GM19463 (cell line): ENCODE data around the gene GDI2.
A peak's percentile ranks its signal among the peaks of the same experiment; 100 is the strongest.
"Not testable (repeated sequence)": the region's sequence is repeated elsewhere in the genome, so short reads cannot be mapped to it uniquely, and the experiment has no call there.

Source experiments
- ATAC-seq: cut with Tn5 transposase; IDR thresholded peaks from one replicate; pipeline ENCODE4 v1.9.1; 2021; ENCODE audit warnings: mild to moderate bottlenecking, moderate library complexity; ENCODE audit not compliant: unreplicated experiment

Gene GDI2

GRCh38 chr10:5828725-5829124, 15.5 kb upstream of the GDI2 start:
- no peak for ATAC-seq

GRCh38 chr10:5827841-5828240, 14.6 kb upstream of the GDI2 start:
- ATAC-seq, result no peak

- ATAC-seq, result not testable (repeated sequence)
Measured at GRCh38 chr10:5826511-5826910, 13.3 kb upstream of the GDI2 start.

GRCh38 chr10:5818894-5819293, 5.7 kb upstream of the GDI2 start:
- peak; percentile 31 for ATAC-seq

- ATAC-seq, result no peak
Measured at GRCh38 chr10:5818048-5818331, 4.8 kb upstream of the GDI2 start.

GRCh38 chr10:5817322-5818047, 4.3 kb upstream of the GDI2 start:
- no peak for ATAC-seq

GRCh38 chr10:5816170-5816569, 2.9 kb upstream of the GDI2 start:
- ATAC-seq, result no peak

GRCh38 chr10:5814110-5815107, 1.2 kb upstream of the GDI2 start:
- ATAC-seq, result peak; percentile 9

GRCh38 chr10:5813091-5813340, 218 bp downstream of the GDI2 start:
- ATAC-seq, result peak; percentile 24

GRCh38 chr10:5812283-5813090, 747 bp downstream of the GDI2 start:
- peak; percentile 22 for ATAC-seq

GRCh38 chr10:5811387-5811821, 1.8 kb downstream of the GDI2 start:
- no peak for ATAC-seq

GRCh38 chr10:5810225-5810624, 3.0 kb downstream of the GDI2 start:
- no peak for ATAC-seq

GRCh38 chr10:5809527-5810154, 3.6 kb downstream of the GDI2 start:
- no peak for ATAC-seq

GRCh38 chr10:5808783-5809392, 4.3 kb downstream of the GDI2 start:
- not testable (repeated sequence) for ATAC-seq

- ATAC-seq, result no peak
Measured at GRCh38 chr10:5806745-5807144, 6.5 kb downstream of the GDI2 start.

- no peak for ATAC-seq
Measured at GRCh38 chr10:5805711-5806110, 7.5 kb downstream of the GDI2 start.

GRCh38 chr10:5805260-5805659, 8.0 kb downstream of the GDI2 start:
- no peak for ATAC-seq

GRCh38 chr10:5804386-5804785, 8.8 kb downstream of the GDI2 start:
- no peak for ATAC-seq

GRCh38 chr10:5800782-5801181, 12.5 kb downstream of the GDI2 start:
- ATAC-seq, result no peak

GRCh38 chr10:5794236-5794635, 19.0 kb downstream of the GDI2 start:
- ATAC-seq, result no peak

GRCh38 chr10:5789626-5790025, 23.6 kb downstream of the GDI2 start:
- no peak for ATAC-seq
